CD4-positive, alpha-beta T cell (primary cell): ENCODE measurements around the gene RTN3. TPM values are rescaled to one million over a fixed set of nuclear protein-coding genes. Genes with fewer than 3 reads are reported as not detected.
A peak's percentile ranks its signal among the peaks of the same experiment; 100 is the strongest.

Experiments used
- ATAC-seq: fragments of 200-7000 bp; cut with Tn5 transposase; one replicate; pipeline ENCODE4 v1.10.0; 2022; ENCODE audit warnings: mild to moderate bottlenecking; ENCODE audit not compliant: poor library complexity
- CTCF ChIA-PET: fragments of 350-600 bp; sonication (Branson Sonifier 250); formaldehyde crosslinking; loops from one replicate; lab custom pipeline; 2021; ENCODE audit warnings: antibody characterized with exemption, inconsistent platforms; lab: Charles Lee
- POLR2A ChIA-PET: fragments of 350-600 bp; sonication (Branson Sonifier 250); formaldehyde crosslinking; loops from one replicate; lab custom pipeline; 2021; ENCODE audit warnings: antibody characterized with exemption, inconsistent platforms; lab: Charles Lee
- DNase-seq, 14 experiments: peaks; one replicate each; pipeline ENCODE4 v3.0.0-alpha.2; 2013 to 2020; ENCODE audit warnings: mixed read lengths in 2 of 14
- H3K27ac ChIP-seq, 2 donors: one replicate each; pipeline versions ENCODE4 v1.5.1 to v1.7.0; 2013; ENCODE audit warnings: low read length in 2 of 2, low read depth in 1 of 2, mild to moderate bottlenecking in 1 of 2
- H3K27me3 ChIP-seq, 2 experiments: 1 replicate in 1 of 2; 2 replicates in 1 of 2; pipeline versions ENCODE4 v1.6.1 to v1.7.0; 2013; ENCODE audit warnings: low read length in 2 of 2, control low read depth in 1 of 2, mild to moderate bottlenecking in 1 of 2, moderate library complexity in 1 of 2; ENCODE audit not compliant: insufficient read depth in 2 of 2, control insufficient read depth in 1 of 2
- H3K36me3 ChIP-seq: one replicate; pipeline ENCODE4 v1.6.1; 2013; ENCODE audit warnings: low read length, control low read depth; ENCODE audit not compliant: insufficient read depth
- H3K4me1 ChIP-seq: one replicate; pipeline ENCODE4 v1.6.1; 2013; ENCODE audit warnings: low read length, control low read depth; ENCODE audit not compliant: insufficient read depth
- H3K4me3 ChIP-seq: one replicate; pipeline ENCODE4 v1.5.1; 2013; ENCODE audit warnings: mild to moderate bottlenecking, low read length, moderate library complexity
- H3K9me3 ChIP-seq, 2 experiments: 1 replicate in 1 of 2; 2 replicates in 1 of 2; pipeline versions ENCODE4 v1.6.1 to v1.7.0; 2013; ENCODE audit warnings: low read length in 2 of 2, mild to moderate bottlenecking in 2 of 2, control low read depth in 1 of 2, moderate library complexity in 1 of 2; ENCODE audit not compliant: control insufficient read depth in 1 of 2, insufficient read depth in 1 of 2
- H3K27ac Mint-ChIP-seq: one replicate; pipeline ENCODE4 v1.8.0; 2020; ENCODE audit warnings: mixed read lengths
- H3K27me3 Mint-ChIP-seq: one replicate; pipeline ENCODE4 v1.8.0; 2021; ENCODE audit warnings: mixed read lengths
- H3K36me3 Mint-ChIP-seq: one replicate; pipeline ENCODE4 v1.8.0; 2021; ENCODE audit warnings: low read depth, mixed read lengths
- H3K4me1 Mint-ChIP-seq: one replicate; pipeline ENCODE4 v1.8.0; 2021; ENCODE audit warnings: low read depth, mixed read lengths
- H3K4me3 Mint-ChIP-seq: one replicate; pipeline ENCODE4 v1.8.0; 2020; ENCODE audit warnings: mild to moderate bottlenecking, mixed read lengths
- H3K9me3 Mint-ChIP-seq: one replicate; pipeline ENCODE4 v1.8.0; 2020; ENCODE audit warnings: mixed read lengths
- CTCF ChIP-seq: fragments of 200-600 bp; IDR thresholded peaks from one replicate; pipeline ENCODE4 v1.8.0; 2022; ENCODE audit warnings: antibody characterized with exemption, mild to moderate bottlenecking
- intact Hi-C, 2 experiments: fragments of 100-400 bp; cut with DNase I in 1 of 2; cut with micrococcal nuclease in 1 of 2; formaldehyde crosslinking; loops; one replicate each; pipeline versions ENCODE4 v1.15.1 to v1.9.0; 2023 to 2025; cut with DNase I, micrococcal nuclease
- total RNA-seq, 174 experiments: library from RNA in 2 of 174; stranded (reverse) in 2 of 174; gene quantifications; one replicate each; pipeline ENCODE4 v1.2.3 and lab custom pipeline; 2021 to 2026

Gene RTN3
- total RNA-seq, 2 experiments from 2014 or later = 16.4 to 17.6 TPM

GRCh38 chr11:63672936-63673539, 8.3 kb upstream of the RTN3 start:
- peaks cover 20% of the 10 kb centered on the region for H3K4me1 Mint-ChIP-seq
- H3K27me3 Mint-ChIP-seq = no peaks in the 10 kb centered on the region
- CTCF ChIA-PET = interaction anchor here (1.5 kb wide), 1 partner anchor 95 kb away, joined by 4 read pairs; the partner anchor contains the start of gene ZFTA
- peaks cover 17% of the 10 kb centered on the region for H3K4me1 ChIP-seq
- TF ChIP-seq CTCF = no peak
- no peak for ATAC-seq
- H3K36me3 Mint-ChIP-seq = peaks cover 5% of the 10 kb centered on the region
- H3K9me3 ChIP-seq = no peaks in the 10 kb centered on the region
- peak overlapping the region; percentile 80 for H3K4me3 Mint-ChIP-seq
- intact Hi-C loops = loop anchor here in 1 of 2 experiments (5.0 to 10.0 kb wide), 2 partner anchors 139 to 492 kb away; partner anchors contain the start of genes MACROD1 and SPINDOC
- H3K9me3 Mint-ChIP-seq = no peaks in the 10 kb centered on the region
- no peaks in the 10 kb centered on the region for H3K36me3 ChIP-seq
- POLR2A ChIA-PET = interaction anchor here (3.8 kb wide), 1 partner anchor 9 kb away, joined by 44 read pairs; the partner anchor contains the start of gene RTN3
- no peaks in the 10 kb centered on the region for H3K27me3 ChIP-seq
- no peak for DNase-seq
- H3K27ac Mint-ChIP-seq = no peak overlapping the region
- no peak overlapping the region for H3K27ac ChIP-seq
- H3K4me3 ChIP-seq = no peak overlapping the region

- H3K4me3 Mint-ChIP-seq = peak overlapping the region; percentile 80
- Histone ChIP-seq H3K4me3 (no peak overlapping the region), H3K27me3 (no peaks in the 10 kb centered on the region), H3K4me1 (peaks cover 17% of the 10 kb centered on the region), H3K9me3 (no peaks in the 10 kb centered on the region), H3K27ac (no peak overlapping the region), H3K36me3 (no peaks in the 10 kb centered on the region)
- intact Hi-C loops = loop anchor here in 1 of 2 experiments (5.0 to 10.0 kb wide), 2 partner anchors 139 to 491 kb away; partner anchors contain the start of genes MACROD1 and SPINDOC
- H3K27ac Mint-ChIP-seq = no peak overlapping the region
- no peaks in the 10 kb centered on the region for H3K9me3 Mint-ChIP-seq
- H3K36me3 Mint-ChIP-seq = peaks cover 5% of the 10 kb centered on the region
- no peak for TF ChIP-seq CTCF
- POLR2A ChIA-PET = no interaction called here
- H3K4me1 Mint-ChIP-seq = peaks cover 15% of the 10 kb centered on the region
- DNase-seq (no peak), ATAC-seq (no peak)
- CTCF ChIA-PET = interaction anchor here (1.5 kb wide), 1 partner anchor 95 kb away, joined by 4 read pairs; the partner anchor contains the start of gene ZFTA
- H3K27me3 Mint-ChIP-seq = no peaks in the 10 kb centered on the region
These were observed 7.7 kb upstream of the RTN3 start for GRCh38 chr11:63673579-63673978.

DNA sequence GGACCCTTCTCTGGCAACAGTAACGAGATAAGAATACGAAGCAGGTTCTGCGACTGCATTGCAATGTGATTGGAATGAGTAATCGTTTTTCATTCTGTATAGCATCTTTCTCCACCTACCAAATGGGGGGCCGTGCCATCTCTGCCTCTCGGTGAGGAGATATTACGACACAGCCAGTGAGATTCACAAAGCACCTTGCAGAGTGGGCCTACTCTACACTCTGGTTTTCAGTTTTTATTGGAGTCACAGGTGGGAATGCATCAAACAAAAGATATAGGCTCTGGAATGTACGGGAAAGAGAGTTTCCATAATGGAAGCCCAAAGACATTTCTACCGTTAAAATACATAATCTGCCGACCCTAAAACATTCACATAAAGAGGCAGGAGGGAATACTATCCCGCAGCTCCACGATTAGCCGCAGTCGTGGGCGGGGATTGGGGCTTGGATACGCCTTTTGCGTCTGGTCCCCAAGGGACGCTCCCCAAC, 423 bp upstream of the RTN3 start:
- DNase-seq (peak in 1 of 14 experiments; percentile 6), ATAC-seq (no peak)
- Histone ChIP-seq H3K27me3 (no peaks in the 10 kb centered on the region), H3K4me3 (peak overlapping the region; percentile 94), H3K36me3 (no peaks in the 10 kb centered on the region), H3K4me1 (peaks cover 18% of the 10 kb centered on the region), H3K9me3 (no peaks in the 10 kb centered on the region), H3K27ac (no peak overlapping the region)
- peak overlapping the region; percentile 59 for H3K27ac Mint-ChIP-seq
- no peaks in the 10 kb centered on the region for H3K9me3 Mint-ChIP-seq
- intact Hi-C loops = loop anchor here (1.0 to 5.0 kb wide), 3 partner anchors 10 to 256 kb away; partner anchors contain the start of genes ATL3 (in 2 of the 2) and NAA40 (in 1 of the 2)
- H3K4me3 Mint-ChIP-seq = peak overlapping the region; percentile 85
- no peak for TF ChIP-seq CTCF
- no peaks in the 10 kb centered on the region for H3K27me3 Mint-ChIP-seq
- H3K4me1 Mint-ChIP-seq = peaks cover 31% of the 10 kb centered on the region
- peaks cover 4% of the 10 kb centered on the region for H3K36me3 Mint-ChIP-seq
- POLR2A ChIA-PET = interaction anchor here (0.7 to 2.6 kb wide), 5 partner anchors 9 to 840 kb away, joined by 3 to 44 read pairs (median 4); partner anchors contain the start of genes ATL3 and ZFTA
- CTCF ChIA-PET = interaction anchor here (1.8 to 3.2 kb wide), 3 partner anchors 10 to 59 kb away, joined by 3 to 33 read pairs (median 5); partner anchors contain the start of gene ATL3
